Prostate gland (tissue), 2 donors: Measurements from ENCODE around the gene KCNH2. TPM values are rescaled to one million over a fixed set of nuclear protein-coding genes. Genes with fewer than 3 reads are reported as not detected.

Source experiments
- DNase-seq: peaks from one replicate; pipeline ENCODE4 v3.0.0-alpha.2; 2019; ENCODE audit warnings: low spot score
- H3K27ac ChIP-seq, 2 donors: fragments of 200-600 bp; sonication (generic); 2 replicates each; pipeline ENCODE4 v1.5.1; 2017 to 2019
- H3K27me3 ChIP-seq: fragments of 200-600 bp; sonication (generic); replicated peaks from 2 replicates; pipeline ENCODE4 v1.5.1; 2019; ENCODE audit not compliant: insufficient read depth
- H3K36me3 ChIP-seq, 2 donors: fragments of 200-600 bp; sonication (generic); 1 replicate in 1 of 2; 2 replicates in 1 of 2; pipeline versions ENCODE4 v1.5.1 to v1.8.1; 2017 to 2019
- H3K4me1 ChIP-seq: fragments of 200-600 bp; sonication (generic); replicated peaks from 2 replicates; pipeline ENCODE4 v1.5.1; 2019
- H3K4me3 ChIP-seq, 2 donors: fragments of 200-600 bp; sonication (generic); 2 replicates each; pipeline ENCODE4 v1.5.1; 2017 to 2019
- H3K9me3 ChIP-seq: fragments of 200-600 bp; sonication (generic); 2 replicates; pipeline ENCODE4 v1.5.1; 2017
- POLR2A ChIP-seq: fragments of 450-650 bp; IDR thresholded peaks from one replicate; pipeline ENCODE4 v1.6.1; 2016; ENCODE audit warnings: antibody characterized with exemption, mild to moderate bottlenecking
- POLR2AphosphoS5 ChIP-seq: sonication (generic); formaldehyde crosslinking; IDR thresholded peaks from one replicate; pipeline ENCODE4 v1.6.1; 2017; ENCODE audit warnings: antibody characterized with exemption
- WGBS: methylation state at CpG from one replicate; pipeline ENCODE4 v1.1.5; 2018; 5-methylcytosine and 5-hydroxymethylcytosine counted together
- intact Hi-C: fragments of 100-400 bp; cut with DNase I; formaldehyde crosslinking; loops from one replicate; pipeline ENCODE4 v1.14.2; 2022
- total RNA-seq, 2 donors: library from RNA; depleted of rRNA; stranded (reverse); fragments of >200 nt; gene quantifications; one replicate each; pipeline ENCODE4 v1.1.0, GENCODE V29; 2016
- TF ChIP-seq, protein P1 (sequence below), 4 experiments: fragments of 200-600 bp in 2 of 4; fragments of 450-650 bp in 2 of 4; sonication (generic) in 2 of 4; IDR thresholded peaks; 1 replicate in 3 of 4; 2 replicates in 1 of 4; pipeline ENCODE4 v1.5.1; 2016 to 2019; ENCODE audit warnings: antibody characterized with exemption in 4 of 4, mild to moderate bottlenecking in 2 of 4, moderate library complexity in 2 of 4

Gene KCNH2
- total RNA-seq, 2 donors from 2014 or later = 10.1 to 184 TPM

- no peak for DNase-seq
- 72% methylated on average over 6 of the region's 6 CpGs for whole genome bisulfite sequencing
- H3K4me3 ChIP-seq = no peak overlapping the region
- TF ChIP-seq POLR2A (no peak), POLR2AphosphoS5 (no peak)
- TF ChIP-seq, protein P1, sequence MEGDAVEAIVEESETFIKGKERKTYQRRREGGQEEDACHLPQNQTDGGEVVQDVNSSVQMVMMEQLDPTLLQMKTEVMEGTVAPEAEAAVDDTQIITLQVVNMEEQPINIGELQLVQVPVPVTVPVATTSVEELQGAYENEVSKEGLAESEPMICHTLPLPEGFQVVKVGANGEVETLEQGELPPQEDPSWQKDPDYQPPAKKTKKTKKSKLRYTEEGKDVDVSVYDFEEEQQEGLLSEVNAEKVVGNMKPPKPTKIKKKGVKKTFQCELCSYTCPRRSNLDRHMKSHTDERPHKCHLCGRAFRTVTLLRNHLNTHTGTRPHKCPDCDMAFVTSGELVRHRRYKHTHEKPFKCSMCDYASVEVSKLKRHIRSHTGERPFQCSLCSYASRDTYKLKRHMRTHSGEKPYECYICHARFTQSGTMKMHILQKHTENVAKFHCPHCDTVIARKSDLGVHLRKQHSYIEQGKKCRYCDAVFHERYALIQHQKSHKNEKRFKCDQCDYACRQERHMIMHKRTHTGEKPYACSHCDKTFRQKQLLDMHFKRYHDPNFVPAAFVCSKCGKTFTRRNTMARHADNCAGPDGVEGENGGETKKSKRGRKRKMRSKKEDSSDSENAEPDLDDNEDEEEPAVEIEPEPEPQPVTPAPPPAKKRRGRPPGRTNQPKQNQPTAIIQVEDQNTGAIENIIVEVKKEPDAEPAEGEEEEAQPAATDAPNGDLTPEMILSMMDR (IDR thresholded peaks at IDR 0.05) = no peak
- no peaks in the 10 kb centered on the region for H3K27me3 ChIP-seq
- H3K9me3 ChIP-seq = no peaks in the 10 kb centered on the region
- H3K4me1 ChIP-seq = no peaks in the 10 kb centered on the region
- intact Hi-C loops = no loop called here
- H3K36me3 ChIP-seq = no peaks in the 10 kb centered on the region
- H3K27ac ChIP-seq = no peak overlapping the region
These were observed 50.8 kb downstream of the KCNH2 start for GRCh38 chr7:150927157-150927955.

DNA sequence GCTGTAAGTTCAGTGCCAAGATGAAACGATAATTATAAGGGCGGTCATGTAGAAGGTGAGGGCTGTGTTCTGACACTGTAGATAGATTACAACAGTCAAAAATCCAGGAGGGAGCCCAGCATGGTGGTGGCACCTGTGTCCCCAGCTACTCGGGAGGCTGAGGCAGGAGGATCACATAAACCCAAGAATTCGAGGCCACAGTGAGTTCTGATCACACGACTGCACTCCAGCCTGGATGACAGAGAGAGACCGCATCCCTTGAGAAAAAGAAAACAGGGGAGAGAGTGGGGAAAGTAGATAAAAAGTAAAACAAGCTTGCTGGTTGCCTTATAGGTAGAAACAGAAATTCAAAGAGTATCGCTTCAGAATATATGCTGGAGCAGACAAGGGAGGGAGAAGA is 52.1 kb downstream of the KCNH2 start:
- no peaks in the 10 kb centered on the region for H3K9me3 ChIP-seq
- 92% methylated on average over 7 of the region's 7 CpGs for WGBS
- DNase-seq = no peak
- H3K27ac ChIP-seq = no peak overlapping the region
- no peaks in the 10 kb centered on the region for H3K36me3 ChIP-seq
- intact Hi-C loops = no loop called here
- H3K4me1 ChIP-seq = no peaks in the 10 kb centered on the region
- TF ChIP-seq POLR2A (no peak), POLR2AphosphoS5 (no peak)
- TF ChIP-seq, protein P1 (IDR thresholded peaks at IDR 0.05) = no peak
- H3K4me3 ChIP-seq = no peak overlapping the region
- no peaks in the 10 kb centered on the region for H3K27me3 ChIP-seq

GRCh38 chr7:150924369-150924781 is 53.7 kb downstream of the KCNH2 start:
- Histone ChIP-seq H3K27me3 (no peaks in the 10 kb centered on the region), H3K36me3 (no peaks in the 10 kb centered on the region), H3K9me3 (no peaks in the 10 kb centered on the region), H3K27ac (no peak overlapping the region), H3K4me3 (no peak overlapping the region), H3K4me1 (no peaks in the 10 kb centered on the region)
- DNase-seq = no peak
- intact Hi-C loops = no loop called here
- WGBS = 45% methylated on average over 10 of the region's 10 CpGs
- no peak for TF ChIP-seq POLR2A
- TF ChIP-seq, protein P1 (IDR thresholded peaks at IDR 0.05) = no peak
- TF ChIP-seq POLR2AphosphoS5 = no peak

- Histone ChIP-seq H3K9me3 (no peaks in the 10 kb centered on the region), H3K4me1 (no peaks in the 10 kb centered on the region), H3K36me3 (no peaks in the 10 kb centered on the region), H3K27ac (no peak overlapping the region), H3K4me3 (no peak overlapping the region), H3K27me3 (no peaks in the 10 kb centered on the region)
- intact Hi-C loops = no loop called here
- WGBS = 90% methylated on average over 1 of the region's 1 CpG
- DNase-seq = no peak
- TF ChIP-seq, protein P1 (IDR thresholded peaks at IDR 0.05) = no peak
- no peak for TF ChIP-seq POLR2AphosphoS5
- no peak for TF ChIP-seq POLR2A
These were observed 54.3 kb downstream of the KCNH2 start for GRCh38 chr7:150923802-150924201.

DNA sequence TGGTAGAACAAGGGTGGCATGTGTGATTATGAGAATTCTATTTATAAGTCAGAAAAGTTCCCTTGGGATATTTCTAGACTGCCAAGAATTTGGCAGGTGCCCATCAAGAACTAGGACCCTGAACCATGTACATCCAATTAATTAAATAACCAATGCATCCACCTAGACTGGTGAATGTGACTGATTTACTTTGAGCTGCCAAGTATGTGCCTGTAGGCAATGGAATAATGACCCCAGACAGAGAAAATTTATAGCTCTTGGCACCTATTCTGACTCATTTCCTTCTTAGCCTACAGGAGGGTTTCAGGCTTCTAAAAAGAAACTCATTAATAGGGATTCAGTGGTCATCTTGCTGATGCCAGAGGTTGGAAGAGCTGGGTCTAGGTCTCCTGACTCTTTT is 54.9 kb downstream of the KCNH2 start:
- no peak overlapping the region for H3K27ac ChIP-seq
- H3K4me1 ChIP-seq = no peaks in the 10 kb centered on the region
- DNase-seq = no peak
- no peak overlapping the region for H3K4me3 ChIP-seq
- H3K36me3 ChIP-seq = no peaks in the 10 kb centered on the region
- intact Hi-C loops = no loop called here
- no peaks in the 10 kb centered on the region for H3K9me3 ChIP-seq
- TF ChIP-seq POLR2A (no peak), POLR2AphosphoS5 (no peak)
- TF ChIP-seq, protein P1 (IDR thresholded peaks at IDR 0.05) = no peak
- H3K27me3 ChIP-seq = no peaks in the 10 kb centered on the region
